GM21529 (cell line): ENCODE data around the gene GLG1.

Experiments
- ATAC-seq: cut with Tn5 transposase; IDR thresholded peaks from one replicate; pipeline ENCODE4 v1.9.1; 2021; ENCODE audit not compliant: unreplicated experiment

GLG1 gene

DNA sequence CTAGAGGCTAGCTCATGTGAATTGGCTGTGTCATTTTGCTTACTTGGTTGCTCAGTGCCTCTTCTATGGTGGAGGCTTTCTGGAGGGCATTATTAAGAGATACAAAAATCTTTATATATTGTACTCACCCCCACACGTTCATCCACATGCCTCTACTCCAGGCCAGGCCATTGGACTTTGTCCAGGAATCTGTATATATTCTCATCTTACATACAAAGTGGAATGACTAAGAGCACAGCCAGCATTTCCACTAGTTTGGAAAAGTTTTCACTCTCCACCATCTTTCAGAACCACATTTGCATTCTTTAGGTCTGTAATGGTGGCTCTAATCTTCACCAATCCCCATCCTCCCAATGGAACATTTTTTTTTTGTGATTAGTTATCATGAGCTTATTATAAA lies 4.8 kb upstream of the GLG1 start:
- no peak for ATAC-seq

DNA sequence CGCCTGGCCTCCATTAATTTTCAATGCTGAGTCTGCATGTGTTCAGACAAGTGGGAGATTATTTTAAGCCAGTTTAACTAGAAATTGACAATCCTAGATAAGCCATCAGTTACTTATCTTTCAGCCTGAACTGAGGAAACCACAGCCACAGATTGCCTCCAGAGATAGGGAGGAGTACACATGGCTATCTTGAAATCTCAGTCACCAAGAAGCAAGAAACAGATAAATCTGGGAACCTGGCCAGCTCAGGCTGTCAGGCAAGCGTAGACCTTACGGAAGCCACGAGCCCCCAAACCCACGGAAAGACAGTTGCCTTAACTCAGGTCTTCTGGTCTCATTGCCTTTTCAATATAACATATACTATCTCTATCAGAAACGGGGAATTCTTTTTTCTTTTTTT lies 2.0 kb upstream of the GLG1 start:
- ATAC-seq: no peak

DNA sequence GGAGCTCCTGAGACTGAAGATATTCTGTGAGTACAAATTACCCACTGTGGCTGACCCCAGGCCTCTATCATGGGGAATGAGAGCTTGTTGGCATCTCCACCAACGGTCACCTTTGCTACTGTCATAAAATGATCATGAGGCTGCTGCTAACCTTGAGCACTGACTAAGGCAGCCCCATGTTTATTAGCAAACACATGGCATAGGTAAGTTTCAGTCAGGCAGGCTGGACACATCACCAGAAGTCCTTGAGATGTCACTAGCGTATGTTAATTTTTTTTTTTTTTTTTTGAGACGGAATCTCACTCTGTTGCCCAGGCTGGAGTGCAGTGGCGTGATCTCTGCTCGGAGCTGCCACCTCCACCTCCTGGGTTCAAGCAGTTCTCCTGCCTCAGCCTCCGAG lies 1.5 kb upstream of the GLG1 start:
- no peak for ATAC-seq

DNA sequence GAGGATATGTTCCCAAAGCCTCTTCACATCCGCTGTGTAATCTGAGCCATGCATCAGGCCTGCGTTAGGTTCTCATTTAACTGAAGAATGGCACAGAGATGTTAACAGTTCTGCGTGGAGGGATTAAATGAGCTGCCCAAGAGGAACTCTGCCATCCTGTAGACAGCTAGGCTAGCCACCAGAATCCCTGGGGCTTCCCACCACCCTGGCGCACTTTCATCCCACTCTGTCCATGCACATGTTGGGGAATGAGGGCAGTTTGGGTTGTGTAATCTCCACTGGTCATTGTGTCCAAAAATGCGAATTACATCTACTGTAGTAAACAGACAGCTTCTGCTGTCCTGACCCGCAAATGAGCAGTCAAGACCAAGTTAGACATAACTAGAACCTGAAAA lies 1.0 kb upstream of the GLG1 start:
- no peak for ATAC-seq

DNA sequence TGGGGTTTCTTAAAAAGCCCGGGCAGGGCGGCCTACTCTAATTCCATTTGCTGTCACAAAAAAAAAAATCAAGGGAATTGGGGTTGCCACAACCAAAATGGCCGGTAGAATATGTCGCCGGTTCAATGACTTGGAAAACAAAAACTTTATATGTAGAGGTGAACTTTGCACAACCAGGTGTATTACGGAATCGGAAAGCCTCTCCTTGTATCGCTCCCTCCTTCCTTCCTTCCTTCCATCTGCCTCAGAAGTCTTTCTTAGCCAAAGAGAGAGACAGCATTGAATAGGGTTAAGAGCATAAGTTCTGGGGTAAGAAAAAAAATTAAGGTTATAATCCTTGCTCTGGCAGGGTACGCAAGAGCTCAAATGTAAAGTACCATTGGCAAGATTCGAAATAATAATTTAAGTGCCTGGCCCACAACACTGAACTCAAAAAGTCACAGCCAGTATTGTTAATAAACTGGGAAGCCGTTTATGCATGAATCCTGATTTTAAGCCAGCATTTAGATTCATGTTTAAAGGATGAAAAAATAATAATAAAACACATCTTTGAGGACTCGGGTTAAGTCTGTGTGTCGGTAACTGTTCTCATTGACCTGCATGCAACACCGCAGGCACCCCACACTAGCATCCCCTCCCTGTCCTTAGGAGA lies 522 bp upstream of the GLG1 start:
- ATAC-seq: peak; percentile 26

DNA sequence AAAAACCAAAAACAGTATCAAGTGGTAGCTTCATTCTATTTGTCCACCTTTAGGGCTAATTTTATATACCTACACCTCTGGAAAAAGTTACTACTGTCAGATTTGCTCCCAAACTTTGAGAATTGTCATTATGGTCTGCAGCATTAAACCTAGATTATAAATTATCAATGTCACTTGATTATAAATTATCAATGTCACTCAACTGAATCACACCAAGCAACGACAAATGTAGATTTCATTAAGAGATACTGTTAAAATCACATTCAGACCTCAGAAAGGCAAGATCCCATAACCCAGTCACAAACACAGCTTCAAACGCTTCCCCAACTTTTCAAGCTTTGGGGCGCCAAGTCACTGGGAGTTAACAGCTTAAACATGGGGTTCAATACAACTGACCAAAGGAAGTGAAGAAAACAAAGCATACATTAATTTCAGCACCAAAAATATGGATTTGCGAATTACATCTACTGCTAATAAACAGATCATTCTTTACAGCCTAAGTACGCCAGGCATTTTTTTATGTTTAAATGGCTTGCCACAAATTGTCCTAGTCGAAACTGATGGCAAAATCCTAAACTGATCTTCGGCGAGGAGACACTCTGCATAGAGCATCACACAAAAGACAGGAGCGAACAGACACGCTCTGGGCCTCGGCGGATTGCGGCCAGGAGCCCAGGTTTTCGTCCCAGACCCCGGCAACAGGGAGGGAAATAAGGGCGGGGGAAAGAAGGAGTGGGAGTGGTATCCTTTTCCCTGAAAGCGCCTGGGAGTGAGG lies 981 bp downstream of the GLG1 start:
- no peak for ATAC-seq

DNA sequence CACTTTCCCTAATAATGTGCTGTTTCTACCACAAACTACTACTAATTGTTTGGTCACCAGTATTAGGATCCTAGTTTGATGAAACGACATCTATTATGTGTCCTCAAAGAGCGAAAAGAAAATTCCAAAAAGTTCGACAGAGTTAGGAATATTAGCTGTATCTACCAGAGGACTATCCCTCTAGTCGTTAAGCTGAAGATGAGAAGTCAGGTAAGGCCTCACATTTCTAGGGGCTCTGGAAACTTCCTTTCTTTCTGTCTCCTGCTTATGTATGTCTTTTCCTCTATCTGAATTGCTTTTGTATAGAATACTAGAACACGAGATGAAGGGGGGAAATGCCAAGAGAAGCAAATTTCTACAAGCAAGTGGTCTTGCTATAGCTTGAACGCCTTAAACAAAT lies 1.6 kb downstream of the GLG1 start:
- no peak for ATAC-seq

DNA sequence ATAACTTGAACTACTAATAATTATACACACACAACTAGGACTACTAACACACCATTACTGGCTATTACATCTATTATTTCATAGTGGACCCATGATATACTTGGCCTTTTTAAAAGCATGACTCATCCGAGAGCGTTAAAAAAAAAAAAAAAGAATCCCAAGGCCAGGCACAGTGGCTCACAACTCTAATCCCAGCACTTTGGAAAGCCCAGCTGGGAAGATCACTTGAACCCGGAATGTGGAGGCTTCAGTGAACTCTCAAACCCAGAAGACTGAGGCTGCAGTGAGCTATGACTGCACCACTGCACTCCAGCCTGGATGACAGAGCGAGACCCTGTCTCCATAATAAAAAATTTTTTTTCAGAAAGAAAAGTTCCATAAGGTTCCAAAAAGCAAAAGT lies 3.1 kb downstream of the GLG1 start:
- ATAC-seq: no peak

DNA sequence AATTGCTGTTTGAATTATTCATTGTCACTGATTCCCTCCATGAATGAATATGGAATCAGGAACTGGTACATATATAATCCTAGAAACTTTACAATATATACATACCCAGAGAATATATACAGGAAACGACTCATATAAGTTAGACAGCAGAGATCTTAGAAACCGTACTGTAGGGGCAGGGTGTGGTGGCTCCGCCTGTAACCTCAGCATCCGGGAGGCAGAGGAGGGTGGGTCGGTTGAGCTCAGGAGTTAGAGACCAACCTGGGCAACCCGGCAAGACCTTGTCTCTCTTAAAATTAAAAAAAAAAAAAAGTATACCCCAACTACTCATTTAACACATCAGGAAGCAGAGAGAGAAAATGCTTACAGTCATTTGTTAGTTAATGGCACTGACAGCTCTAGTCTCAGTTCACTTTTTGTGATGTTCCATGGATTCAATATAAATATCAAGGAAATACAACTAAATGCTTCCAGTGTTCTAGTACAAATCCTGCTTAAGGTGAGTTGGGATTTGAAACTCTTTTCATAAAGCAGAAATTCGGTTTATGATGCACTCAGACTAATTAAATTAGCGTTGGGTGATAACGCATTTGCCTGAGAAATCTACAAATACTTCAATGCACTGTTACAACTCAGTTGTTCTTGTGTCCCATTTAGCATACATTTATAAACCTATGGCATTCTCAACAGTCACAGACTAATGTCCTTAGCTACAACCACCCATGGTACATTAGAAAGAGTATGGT lies 5.6 kb downstream of the GLG1 start:
- peak; percentile 76 for ATAC-seq

DNA sequence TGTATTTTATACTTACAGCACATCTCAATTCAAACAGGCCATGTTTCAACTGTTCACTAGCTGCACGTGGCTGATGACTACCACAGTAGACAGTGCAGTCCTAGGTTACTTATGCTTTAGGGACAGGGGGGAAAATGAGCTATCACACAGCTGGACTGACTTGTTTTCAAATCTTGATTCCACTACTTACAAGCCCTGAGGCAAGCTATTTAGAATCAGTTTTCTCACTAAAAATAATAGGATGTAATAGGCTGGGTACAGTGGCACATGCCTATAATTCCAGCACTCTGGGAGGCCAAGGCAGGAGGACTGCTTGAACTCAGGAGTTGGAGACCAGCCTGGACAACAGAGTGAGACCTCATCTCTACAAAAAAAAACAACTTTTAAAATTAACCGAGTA lies 10.3 kb downstream of the GLG1 start:
- no peak for ATAC-seq

DNA sequence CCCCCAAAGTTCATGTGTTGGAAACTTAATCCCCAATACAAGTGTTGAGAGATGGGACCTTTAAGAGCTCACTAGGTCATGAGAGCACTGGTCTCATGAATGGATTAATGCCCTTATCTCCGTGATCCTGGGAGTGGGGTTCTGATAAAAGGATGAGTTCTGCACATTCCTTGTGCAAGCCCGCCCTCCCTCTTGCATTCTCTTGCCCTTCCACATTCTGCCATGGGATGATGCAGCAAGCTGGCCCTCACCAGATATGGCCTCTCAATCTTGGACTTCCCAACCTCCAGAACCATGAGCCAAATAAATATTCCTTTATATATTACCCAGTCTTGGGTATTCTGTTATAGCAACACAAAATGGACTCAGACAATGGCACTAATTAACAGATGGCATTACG lies 14.1 kb downstream of the GLG1 start:
- ATAC-seq: no peak

DNA sequence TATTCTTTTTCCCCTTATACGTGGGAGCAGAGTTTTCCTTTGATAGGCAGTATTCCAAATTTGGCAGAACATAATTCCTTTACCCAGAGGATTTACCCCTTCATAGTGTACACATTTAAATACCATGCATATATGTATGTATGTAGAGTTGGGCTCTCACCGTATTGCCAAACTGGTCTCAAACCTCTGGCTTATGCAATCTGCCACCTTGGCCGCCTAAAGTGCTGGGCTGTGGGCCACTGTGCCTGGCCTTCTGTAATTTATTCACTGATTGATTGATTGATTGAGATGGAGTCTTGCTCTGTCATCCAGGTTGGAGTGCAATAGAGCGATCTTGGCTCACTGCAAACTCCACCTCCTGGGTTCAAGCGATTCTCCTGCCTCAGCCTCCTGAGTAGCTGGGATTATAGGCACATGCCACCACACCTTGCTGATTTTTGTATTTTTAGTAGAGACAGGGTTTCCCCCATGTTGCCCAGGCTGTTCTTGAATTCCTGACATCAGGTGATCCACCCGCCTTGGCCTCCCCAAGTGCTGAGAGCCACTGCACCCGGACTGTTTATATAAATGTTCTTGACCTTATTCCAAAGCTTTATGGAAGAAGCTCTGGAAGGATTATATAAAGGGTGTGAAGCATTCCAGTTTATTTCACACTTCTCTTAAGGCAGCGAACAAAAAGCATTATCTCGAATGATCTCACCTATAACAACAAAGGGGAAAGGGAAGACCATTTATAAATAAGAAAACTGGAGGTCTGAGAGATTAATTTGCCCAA lies 14.9 kb downstream of the GLG1 start:
- no peak for ATAC-seq

DNA sequence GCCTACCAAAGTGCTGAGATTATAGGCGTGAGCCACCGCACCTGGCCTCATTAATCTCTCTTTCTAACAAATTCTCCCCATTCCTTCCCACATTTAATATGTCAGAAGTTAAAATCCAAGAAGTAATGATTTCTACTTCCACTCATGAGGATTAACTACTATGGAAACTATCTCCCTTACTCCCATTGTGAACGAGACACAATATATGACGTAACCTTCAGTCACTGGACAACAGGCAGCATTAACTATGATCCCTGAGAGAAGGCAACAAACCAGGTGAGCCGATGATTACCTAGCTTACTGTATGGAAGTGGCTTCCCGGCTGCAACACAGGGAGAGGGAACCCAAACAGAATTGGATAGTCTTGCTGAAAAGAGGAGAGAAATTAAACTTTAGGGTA lies 20.0 kb downstream of the GLG1 start:
- no peak for ATAC-seq

DNA sequence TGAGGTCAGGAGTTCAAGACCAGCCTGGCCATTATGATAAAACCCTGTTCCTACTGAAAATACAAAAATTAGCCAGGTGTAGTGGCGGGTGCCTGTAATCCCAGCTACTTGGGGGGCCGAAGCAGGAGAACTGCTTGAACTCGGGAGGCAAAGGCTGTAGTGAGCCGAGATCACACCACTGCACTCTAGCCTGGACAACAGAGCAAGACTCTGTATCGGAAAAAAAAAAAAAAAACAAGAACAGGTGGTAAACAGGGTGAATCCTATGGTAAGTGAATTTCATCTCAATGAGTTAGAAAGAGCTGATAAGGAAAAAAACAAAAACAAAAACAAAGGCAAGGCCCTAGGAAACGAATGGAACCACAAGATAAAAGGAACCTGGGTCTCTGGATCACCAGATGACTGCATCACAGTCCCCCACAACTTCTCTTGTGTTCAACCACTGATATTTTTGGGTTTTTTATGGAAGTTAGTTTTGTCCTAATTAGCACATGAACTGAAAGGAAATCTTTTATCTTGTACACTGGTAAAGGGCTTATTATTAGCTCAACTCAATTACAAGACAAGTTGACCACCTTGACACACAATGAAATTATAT lies 21.0 kb downstream of the GLG1 start:
- no peak for ATAC-seq

DNA sequence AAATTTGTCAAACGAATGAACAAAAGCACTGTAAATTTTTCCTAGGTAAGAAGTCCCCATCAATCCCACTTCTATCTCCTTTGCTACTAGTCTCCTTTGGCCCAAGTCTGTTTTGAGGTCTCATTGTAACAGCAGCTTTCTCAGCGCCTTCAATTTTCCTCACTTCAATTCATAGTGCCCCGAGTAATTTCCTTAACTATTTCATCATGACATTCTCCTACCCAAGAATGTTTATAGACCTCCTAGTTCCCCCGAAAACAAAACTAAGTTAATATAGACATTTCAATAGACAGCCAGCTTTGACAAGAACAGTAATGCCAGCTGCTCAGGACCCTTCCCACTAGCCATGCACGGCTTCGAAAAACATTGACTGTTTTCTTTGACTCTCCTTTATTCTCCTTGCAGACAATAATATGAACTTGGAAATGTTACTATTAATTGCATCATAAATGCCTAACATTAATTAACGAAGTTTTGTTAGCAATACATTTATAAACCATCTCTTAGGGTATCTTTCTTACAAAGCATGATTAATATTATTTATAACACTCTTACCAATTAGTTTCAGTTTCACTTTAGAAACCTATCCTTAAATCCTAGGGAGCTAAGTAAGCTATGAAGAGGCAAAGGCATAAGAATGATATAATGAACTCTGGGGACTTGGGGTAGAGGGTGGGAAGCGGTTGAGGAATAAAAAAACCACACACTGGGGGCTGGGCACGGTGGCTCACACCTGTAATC lies 22.8 kb downstream of the GLG1 start:
- no peak for ATAC-seq

DNA sequence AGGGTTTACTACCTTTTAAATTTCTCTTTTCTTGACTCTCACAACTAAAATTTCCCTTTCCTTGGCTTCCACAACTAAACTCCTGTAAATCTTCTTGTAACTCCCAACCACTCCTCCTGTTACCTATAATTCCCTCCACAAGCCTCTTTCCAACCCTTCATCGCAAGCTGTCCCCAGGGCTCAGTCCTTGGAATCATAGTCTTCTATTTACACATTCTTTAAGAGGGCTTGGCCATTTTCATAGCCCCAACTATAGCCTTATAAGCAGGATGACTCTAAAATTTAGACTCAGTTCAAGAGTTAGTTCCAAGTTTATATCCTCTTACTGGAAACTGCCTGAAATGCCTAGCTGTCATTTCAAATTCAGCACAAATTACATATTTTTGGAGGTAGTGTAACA lies 23.9 kb downstream of the GLG1 start:
- no peak for ATAC-seq

DNA sequence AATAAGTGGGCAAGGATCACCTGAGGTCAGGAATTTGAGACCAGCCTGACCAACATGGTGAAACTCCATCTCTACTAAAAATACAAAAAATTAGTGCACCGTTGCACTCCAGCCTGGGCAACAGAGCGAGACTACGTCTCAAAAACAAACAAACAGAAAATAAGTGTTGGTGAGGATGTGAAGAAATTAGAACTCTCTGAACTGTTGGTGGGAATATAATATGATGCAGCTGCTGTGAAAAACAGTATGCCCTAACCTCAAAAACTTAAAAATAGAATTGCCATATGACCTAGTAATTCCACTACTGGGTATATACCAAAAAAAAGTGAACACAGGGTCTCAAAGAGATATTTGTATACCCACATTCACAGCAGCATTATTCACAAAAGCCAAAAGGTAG lies 26.1 kb downstream of the GLG1 start:
- ATAC-seq: peak; percentile 53

DNA sequence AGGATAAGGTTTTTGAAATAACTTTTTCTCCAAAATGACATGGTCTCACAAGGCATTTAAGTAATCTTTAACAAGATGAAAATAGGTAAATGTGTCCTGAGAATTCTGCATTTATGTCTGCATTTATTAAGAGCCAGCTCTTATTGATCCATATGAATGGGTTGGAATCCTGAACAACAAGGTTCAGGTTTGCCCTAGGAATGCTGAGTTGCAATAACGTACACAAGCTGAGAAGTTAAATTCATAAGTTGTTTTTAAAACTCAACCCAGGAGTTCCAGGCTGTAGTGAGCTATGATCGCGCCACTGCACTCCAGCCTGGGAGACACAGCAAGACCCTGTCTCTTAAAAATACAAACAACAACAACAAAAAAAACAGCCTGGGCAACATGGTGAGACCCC lies 28.1 kb downstream of the GLG1 start:
- ATAC-seq: no peak

DNA sequence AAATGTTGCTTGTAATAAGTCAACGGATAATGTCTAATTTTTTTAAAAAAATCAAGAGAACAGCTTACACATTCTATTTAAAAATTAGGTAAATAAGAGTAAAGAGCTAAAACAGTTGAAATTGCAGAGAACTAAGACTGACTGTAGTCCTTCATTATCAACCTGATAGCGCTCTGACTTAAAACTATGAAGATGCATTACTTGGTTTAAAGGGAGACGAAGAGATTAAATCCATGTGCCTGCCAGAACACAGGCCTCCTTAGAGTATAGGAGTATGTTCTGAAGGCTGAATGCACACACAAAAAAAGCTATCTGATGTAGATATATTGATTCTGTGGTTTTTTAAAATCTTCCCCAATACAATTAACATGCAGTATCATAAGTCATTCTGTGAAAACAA lies 28.5 kb downstream of the GLG1 start:
- no peak for ATAC-seq

DNA sequence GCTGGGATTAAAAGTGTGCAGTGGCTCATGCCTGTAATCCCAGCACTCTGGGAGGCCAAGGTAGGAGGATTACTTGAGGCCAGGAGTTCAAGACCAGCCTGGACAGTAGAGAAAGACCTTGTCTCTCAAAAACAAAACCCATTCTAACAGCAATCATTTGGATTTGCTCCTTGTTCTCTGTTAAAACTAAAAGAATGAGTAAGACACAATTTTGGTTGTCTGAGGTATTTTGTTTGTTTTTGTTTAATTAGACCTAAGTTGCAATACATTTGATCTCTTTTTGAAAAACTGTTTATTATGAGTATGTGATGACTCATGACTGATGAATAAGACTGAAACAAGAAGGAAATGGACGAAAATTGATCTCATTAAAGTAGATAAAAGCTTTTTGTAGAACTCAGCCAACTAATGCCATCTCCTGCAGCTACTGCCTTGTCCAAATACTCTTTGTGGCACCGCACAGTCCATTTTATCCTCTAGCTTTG lies 29.0 kb downstream of the GLG1 start:
- no peak for ATAC-seq
